ENCODE results near the gene STK4. TPM values are rescaled to one million over a fixed set of nuclear protein-coding genes. Genes with fewer than 3 reads are reported as not detected.

The STK4 gene
- total RNA-seq, 4 donors from 2014 or later: 9.0 to 43.6 (median 29.6) TPM

- H3K4me1 ChIP-seq: no peaks in the 10 kb centered on the region
- H3K27ac ChIP-seq: no peak overlapping the region
- intact Hi-C loops (cut with DNase I; ENCODE audit: low total_unique reads): no loop called here
- no peaks in the 10 kb centered on the region for H3K36me3 ChIP-seq
- no peak overlapping the region for H3K4me3 ChIP-seq
- TF ChIP-seq CTCF (IDR thresholded peaks at IDR 0.05): no peak
- no peak for TF ChIP-seq POLR2A (IDR thresholded peaks at IDR 0.05)
- no peak for DNase-seq
- no peaks in the 10 kb centered on the region for H3K27me3 ChIP-seq
- H3K9me3 ChIP-seq: no peaks in the 10 kb centered on the region
These were observed 102.9 kb downstream of the STK4 start for GRCh38 chr20:45069261-45069660.

GRCh38 chr20:45070932-45071632 is 104.8 kb downstream of the STK4 start:
- H3K27ac ChIP-seq: no peak overlapping the region
- no peaks in the 10 kb centered on the region for H3K27me3 ChIP-seq
- H3K4me1 ChIP-seq: no peaks in the 10 kb centered on the region
- no peaks in the 10 kb centered on the region for H3K36me3 ChIP-seq
- no peak overlapping the region for H3K4me3 ChIP-seq
- no peak for TF ChIP-seq CTCF (IDR thresholded peaks at IDR 0.05)
- no peak for TF ChIP-seq POLR2A (IDR thresholded peaks at IDR 0.05)
- intact Hi-C loops (cut with DNase I; ENCODE audit: low total_unique reads): no loop called here
- no peak for DNase-seq
- no peaks in the 10 kb centered on the region for H3K9me3 ChIP-seq

GRCh38 chr20:45072066-45072465 is 105.8 kb downstream of the STK4 start:
- intact Hi-C loops (cut with DNase I; ENCODE audit: low total_unique reads): no loop called here
- H3K27me3 ChIP-seq: no peaks in the 10 kb centered on the region
- no peak for DNase-seq
- no peaks in the 10 kb centered on the region for H3K4me1 ChIP-seq
- no peak overlapping the region for H3K4me3 ChIP-seq
- no peaks in the 10 kb centered on the region for H3K9me3 ChIP-seq
- no peak for TF ChIP-seq CTCF (IDR thresholded peaks at IDR 0.05)
- no peak for TF ChIP-seq POLR2A (IDR thresholded peaks at IDR 0.05)
- no peak overlapping the region for H3K27ac ChIP-seq
- H3K36me3 ChIP-seq: no peaks in the 10 kb centered on the region

- Histone ChIP-seq H3K27ac (no peak overlapping the region), H3K27me3 (no peaks in the 10 kb centered on the region), H3K9me3 (no peaks in the 10 kb centered on the region), H3K36me3 (no peaks in the 10 kb centered on the region), H3K4me3 (no peak overlapping the region), H3K4me1 (no peaks in the 10 kb centered on the region)
- no peak for TF ChIP-seq POLR2A (IDR thresholded peaks at IDR 0.05)
- no peak for TF ChIP-seq CTCF (IDR thresholded peaks at IDR 0.05)
- intact Hi-C loops (cut with DNase I; ENCODE audit: low total_unique reads): no loop called here
- DNase-seq: no peak
These were observed 106.9 kb downstream of the STK4 start for GRCh38 chr20:45073221-45073620.

GRCh38 chr20:45077559-45077958 is 111.2 kb downstream of the STK4 start:
- Histone ChIP-seq H3K27ac (no peak overlapping the region), H3K9me3 (no peaks in the 10 kb centered on the region), H3K36me3 (no peaks in the 10 kb centered on the region), H3K4me3 (no peak overlapping the region), H3K27me3 (no peaks in the 10 kb centered on the region), H3K4me1 (no peaks in the 10 kb centered on the region)
- TF ChIP-seq POLR2A (IDR thresholded peaks at IDR 0.05): no peak
- no peak for TF ChIP-seq CTCF (IDR thresholded peaks at IDR 0.05)
- intact Hi-C loops (cut with DNase I; ENCODE audit: low total_unique reads): no loop called here
- DNase-seq: no peak
